OCI-LY3 (cell line): Measurements from ENCODE around the gene CAMKMT.

Source experiments
- H2AFZ ChIP-seq: fragments of 200-600, 300-600 bp; shearing (Covaris generic); 2 replicates; pipeline ENCODE4 v1.6.0; 2014; ENCODE audit warnings: antibody characterized with exemption, low read depth, low read length
- H3K27ac ChIP-seq: fragments of 200-600, 300-600 bp; sonication (generic); 2 replicates; pipeline ENCODE4 v1.5.1; 2014; ENCODE audit warnings: mild to moderate bottlenecking, low read length, moderate library complexity, mixed read lengths
- H3K27me3 ChIP-seq: fragments of 200-600, 300-600 bp; sonication (generic); 2 replicates; pipeline ENCODE4 v1.6.1; 2014; ENCODE audit warnings: low read depth, low read length, mixed read lengths
- H3K36me3 ChIP-seq: fragments of 200-600, 300-600 bp; sonication (generic); replicated peaks from 2 replicates; pipeline ENCODE3; 2014; ENCODE audit warnings: low read depth, low read length, mixed read lengths
- H3K4me1 ChIP-seq: fragments of 300-600, 200-600 bp; sonication (generic); 2 replicates; pipeline ENCODE4 v1.6.1; 2014; ENCODE audit warnings: low read length, mixed read lengths
- H3K4me2 ChIP-seq: fragments of 200-600, 300-600 bp; sonication (generic); 2 replicates; pipeline ENCODE4 v1.6.1; 2014; ENCODE audit warnings: low read length, mixed read lengths
- H3K4me3 ChIP-seq: fragments of 300-600, 200-600 bp; sonication (generic); 2 replicates; pipeline ENCODE4 v1.5.1; 2014; ENCODE audit warnings: antibody characterized with exemption, mild to moderate bottlenecking, low read length, moderate library complexity
- H3K79me2 ChIP-seq: fragments of 300-600, 200-600 bp; shearing (Covaris generic); 2 replicates; pipeline ENCODE4 v1.6.1; 2014; ENCODE audit warnings: mild to moderate bottlenecking, low read length, mixed read lengths
- H3K9ac ChIP-seq: fragments of 300-600, 200-600 bp; shearing (Covaris generic); 2 replicates; pipeline ENCODE4 v1.6.0; 2014; ENCODE audit warnings: mild to moderate bottlenecking, low read length, moderate library complexity
- H3K9me3 ChIP-seq: fragments of 200-600, 300-600 bp; shearing (Covaris generic); 2 replicates; pipeline ENCODE4 v1.6.1; 2014; ENCODE audit warnings: low read length, mixed read lengths; ENCODE audit not compliant: insufficient read depth
- H4K20me1 ChIP-seq: fragments of 200-600, 300-600 bp; sonication (generic); 2 replicates; pipeline ENCODE4 v1.6.1; 2016; ENCODE audit warnings: low read length, mixed read lengths; ENCODE audit not compliant: insufficient read depth
- EZH2phosphoT487 ChIP-seq: fragments of 200-600 bp; shearing (Covaris generic); IDR thresholded peaks from 2 replicates; pipeline ENCODE4 v1.6.1; 2018; ENCODE audit warnings: antibody characterized with exemption, mixed run types, low read depth
- TF ChIP-seq, protein P1 (sequence below): fragments of 200-600, 300-600 bp; sonication (generic); IDR thresholded peaks from 2 replicates; pipeline ENCODE4 v1.5.1; 2014; ENCODE audit warnings: antibody characterized with exemption, low read length, low read depth

CAMKMT gene

DNA sequence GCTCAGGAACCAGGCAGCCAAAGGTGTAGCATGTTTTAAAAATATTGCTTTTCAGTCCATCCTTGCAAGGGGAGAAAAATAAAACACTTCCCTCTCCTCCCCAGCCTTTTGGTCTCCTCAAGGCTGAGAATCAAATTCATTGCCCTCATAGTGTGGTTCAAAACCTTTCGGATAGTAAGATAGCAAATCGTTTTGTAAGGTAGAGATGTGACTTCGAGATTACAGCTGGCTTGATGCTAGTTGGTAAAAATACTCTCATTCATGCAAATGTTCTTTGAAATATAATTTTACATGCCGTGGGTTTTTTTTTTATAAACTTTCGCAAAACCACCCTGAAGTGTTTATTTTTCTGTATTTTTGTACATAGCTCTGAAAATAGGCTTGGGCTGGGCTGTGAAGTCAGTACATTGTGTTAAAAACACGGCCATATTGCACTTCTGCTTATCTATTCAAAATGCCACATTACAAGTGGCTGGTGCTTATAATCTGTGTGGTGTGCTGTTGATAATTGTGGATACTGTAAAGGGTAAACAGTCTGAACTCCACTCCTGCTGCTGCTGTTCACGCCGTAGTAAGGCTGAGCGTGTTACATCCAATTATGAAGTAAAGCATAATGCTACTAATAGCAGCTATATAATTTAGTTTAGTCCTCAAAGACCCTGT lies 407.7 kb downstream of the CAMKMT start:
- H3K27me3 ChIP-seq, result peaks cover 10% of the 10 kb centered on the region
- no peaks in the 10 kb centered on the region for H3K79me2 ChIP-seq
- no peaks in the 10 kb centered on the region for H3K9me3 ChIP-seq
- H3K36me3 ChIP-seq, result no peaks in the 10 kb centered on the region
- peak overlapping the region; percentile 93 for H3K4me2 ChIP-seq
- no peaks in the 10 kb centered on the region for H4K20me1 ChIP-seq
- peak overlapping the region; percentile 56 for H2AFZ ChIP-seq
- no peak overlapping the region for H3K27ac ChIP-seq
- TF ChIP-seq, protein P1, sequence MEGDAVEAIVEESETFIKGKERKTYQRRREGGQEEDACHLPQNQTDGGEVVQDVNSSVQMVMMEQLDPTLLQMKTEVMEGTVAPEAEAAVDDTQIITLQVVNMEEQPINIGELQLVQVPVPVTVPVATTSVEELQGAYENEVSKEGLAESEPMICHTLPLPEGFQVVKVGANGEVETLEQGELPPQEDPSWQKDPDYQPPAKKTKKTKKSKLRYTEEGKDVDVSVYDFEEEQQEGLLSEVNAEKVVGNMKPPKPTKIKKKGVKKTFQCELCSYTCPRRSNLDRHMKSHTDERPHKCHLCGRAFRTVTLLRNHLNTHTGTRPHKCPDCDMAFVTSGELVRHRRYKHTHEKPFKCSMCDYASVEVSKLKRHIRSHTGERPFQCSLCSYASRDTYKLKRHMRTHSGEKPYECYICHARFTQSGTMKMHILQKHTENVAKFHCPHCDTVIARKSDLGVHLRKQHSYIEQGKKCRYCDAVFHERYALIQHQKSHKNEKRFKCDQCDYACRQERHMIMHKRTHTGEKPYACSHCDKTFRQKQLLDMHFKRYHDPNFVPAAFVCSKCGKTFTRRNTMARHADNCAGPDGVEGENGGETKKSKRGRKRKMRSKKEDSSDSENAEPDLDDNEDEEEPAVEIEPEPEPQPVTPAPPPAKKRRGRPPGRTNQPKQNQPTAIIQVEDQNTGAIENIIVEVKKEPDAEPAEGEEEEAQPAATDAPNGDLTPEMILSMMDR, result no peak
- TF ChIP-seq EZH2phosphoT487, result no peak
- H3K4me1 ChIP-seq, result peaks cover 21% of the 10 kb centered on the region
- H3K4me3 ChIP-seq, result peak overlapping the region; percentile 76
- H3K9ac ChIP-seq, result no peak overlapping the region

DNA sequence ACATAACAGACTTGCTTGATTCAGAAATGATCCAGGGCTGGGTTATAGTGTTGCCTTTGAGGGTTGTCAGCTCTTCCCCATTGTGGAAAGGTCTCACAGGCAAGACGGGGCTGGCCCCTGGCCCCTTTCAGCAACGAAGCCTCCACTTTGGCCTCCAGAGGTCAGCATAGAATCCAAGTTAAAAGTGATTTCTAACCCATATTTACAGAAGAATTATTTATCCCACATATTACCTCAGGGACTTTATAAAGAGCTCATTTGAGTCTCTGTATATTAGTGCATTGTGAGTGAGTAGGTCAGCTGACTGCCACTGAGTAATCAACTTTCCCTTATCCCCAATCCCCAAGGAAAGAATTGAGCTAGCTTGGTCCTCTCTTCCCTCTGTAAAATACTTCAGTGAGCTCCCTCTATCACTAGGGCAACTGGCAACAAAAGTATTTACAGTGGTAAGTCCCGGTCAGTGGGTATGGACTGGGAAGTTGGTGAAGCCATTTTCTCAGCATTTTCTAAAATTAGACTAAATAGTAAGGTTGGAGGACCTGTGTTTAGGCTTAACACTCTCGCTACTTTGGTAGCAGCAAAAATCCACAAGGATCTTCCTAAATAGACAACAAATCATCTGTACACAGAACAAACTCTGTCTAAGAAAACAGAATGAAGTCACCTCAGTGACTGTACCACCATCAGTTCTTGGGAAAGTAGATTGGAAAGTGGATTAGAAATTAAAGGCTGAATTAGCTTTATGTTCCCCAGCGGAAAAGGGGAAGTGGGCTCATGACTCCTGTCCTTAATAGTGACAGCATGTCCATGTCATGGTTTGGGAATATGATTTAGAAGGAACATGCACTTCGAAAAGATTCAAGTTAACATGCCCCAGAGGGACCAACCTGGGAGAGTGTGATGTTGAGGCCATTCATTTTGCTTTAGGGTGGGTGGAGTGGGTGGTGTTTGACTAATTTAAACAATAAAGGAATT lies 408.8 kb downstream of the CAMKMT start:
- H3K4me3 ChIP-seq, result no peak overlapping the region
- peaks cover 21% of the 10 kb centered on the region for H3K4me1 ChIP-seq
- no peak overlapping the region for H3K27ac ChIP-seq
- no peak overlapping the region for H3K4me2 ChIP-seq
- H3K9ac ChIP-seq, result no peak overlapping the region
- H2AFZ ChIP-seq, result no peak overlapping the region
- no peaks in the 10 kb centered on the region for H3K36me3 ChIP-seq
- H3K27me3 ChIP-seq, result peaks cover 10% of the 10 kb centered on the region
- no peak for TF ChIP-seq EZH2phosphoT487
- TF ChIP-seq, protein P1, result peak; percentile 62
- H3K79me2 ChIP-seq, result no peaks in the 10 kb centered on the region
- no peaks in the 10 kb centered on the region for H4K20me1 ChIP-seq
- no peaks in the 10 kb centered on the region for H3K9me3 ChIP-seq

GRCh38 chr2:44771522-44771921 lies 409.8 kb downstream of the CAMKMT start:
- H3K27me3 ChIP-seq, result peaks cover 10% of the 10 kb centered on the region; the same call in 1 of the 2 replicates
- H2AFZ ChIP-seq, result no peak overlapping the region
- no peak overlapping the region for H3K27ac ChIP-seq
- no peak overlapping the region for H3K4me3 ChIP-seq
- H3K36me3 ChIP-seq, result no peaks in the 10 kb centered on the region
- TF ChIP-seq EZH2phosphoT487, result no peak
- TF ChIP-seq, protein P1, result no peak
- no peaks in the 10 kb centered on the region for H3K79me2 ChIP-seq
- H3K9me3 ChIP-seq, result no peaks in the 10 kb centered on the region
- no peak overlapping the region for H3K4me2 ChIP-seq
- H3K4me1 ChIP-seq, result peaks cover 21% of the 10 kb centered on the region
- H3K9ac ChIP-seq, result no peak overlapping the region
- no peaks in the 10 kb centered on the region for H4K20me1 ChIP-seq

GRCh38 chr2:44772131-44772530 lies 410.4 kb downstream of the CAMKMT start:
- H3K4me2 ChIP-seq, result no peak overlapping the region

More at GRCh38 chr2:44772131-44772530, 410.4 kb downstream of the CAMKMT start:
- Histone ChIP-seq H3K27me3 (peaks cover 10% of the 10 kb centered on the region; the same call in 1 of the 2 replicates), H3K79me2 (no peaks in the 10 kb centered on the region), H2AFZ (no peak overlapping the region), H3K9ac (no peak overlapping the region), H3K27ac (no peak overlapping the region), H3K36me3 (no peaks in the 10 kb centered on the region), H3K4me1 (peaks cover 23% of the 10 kb centered on the region), H3K9me3 (no peaks in the 10 kb centered on the region), H4K20me1 (no peaks in the 10 kb centered on the region), H3K4me3 (no peak overlapping the region)
- TF ChIP-seq EZH2phosphoT487, result no peak
- TF ChIP-seq, protein P1, result no peak
